Measurements from ENCODE around the gene TUT1. TPM values are rescaled to one million over a fixed set of nuclear protein-coding genes. Genes with fewer than 3 reads are reported as not detected.

TUT1 gene
- total RNA-seq, 1 donor from 2014 or later, result 9.6 TPM

DNA sequence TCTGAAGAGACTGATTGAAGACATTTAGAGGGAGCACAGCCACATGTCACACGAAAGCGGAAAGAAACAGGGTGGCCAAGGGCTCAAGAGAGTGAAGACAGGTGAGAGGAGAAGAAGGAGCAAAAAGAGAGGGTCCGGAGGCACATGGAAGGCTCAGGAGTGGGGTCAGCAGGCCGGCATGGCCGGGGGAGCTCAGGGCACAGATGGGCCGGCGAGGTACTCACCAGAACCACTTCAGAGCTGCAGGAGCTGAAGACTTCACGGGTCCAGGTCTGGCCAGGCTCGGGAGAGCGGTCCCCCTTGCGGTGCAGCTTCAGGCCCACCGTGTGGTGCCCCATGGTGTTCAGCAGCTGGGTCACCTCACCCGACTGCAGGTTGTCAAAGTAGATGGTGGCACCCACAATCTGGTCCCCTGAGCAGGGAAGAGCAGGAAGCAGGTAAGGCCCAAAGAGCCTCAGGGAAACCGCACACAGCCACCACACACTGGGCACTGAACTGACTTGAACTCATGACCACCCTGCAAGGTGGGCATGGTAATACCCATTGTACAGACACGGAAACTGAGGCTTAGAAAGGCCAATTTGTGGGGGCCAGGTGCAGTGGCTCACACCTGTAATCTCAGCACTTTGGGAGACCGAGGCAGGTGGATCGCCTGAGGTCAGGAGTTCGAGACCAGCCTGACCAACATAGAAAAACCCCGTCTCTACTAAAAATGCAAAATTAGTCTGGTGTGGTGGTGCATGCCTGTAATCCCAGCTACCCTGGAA is 56.4 kb downstream of the TUT1 start:
- H3K27me3 Mint-ChIP-seq (ENCODE audit: low read depth), result no peaks in the 10 kb centered on the region
- H3K36me3 Mint-ChIP-seq (ENCODE audit: low read depth), result peaks cover 45% of the 10 kb centered on the region
- no peak overlapping the region for H3K4me3 Mint-ChIP-seq (ENCODE audit: unreplicated experiment)
- DNase-seq (ENCODE audit: low spot score), result no peak
- no peak overlapping the region for H3K27ac Mint-ChIP-seq (ENCODE audit: unreplicated experiment)
- peaks cover 40% of the 10 kb centered on the region for H3K4me1 Mint-ChIP-seq (ENCODE audit: low read depth)
- TF ChIP-seq CTCF (IDR thresholded peaks at IDR 0.05), result no peak
- no peaks in the 10 kb centered on the region for H3K9me3 Mint-ChIP-seq (ENCODE audit: low read depth)

- H3K4me3 Mint-ChIP-seq (ENCODE audit: unreplicated experiment), result no peak overlapping the region
- H3K27me3 Mint-ChIP-seq (ENCODE audit: low read depth), result no peaks in the 10 kb centered on the region
- H3K36me3 Mint-ChIP-seq (ENCODE audit: low read depth), result peaks cover 68% of the 10 kb centered on the region
Observed at GRCh38 chr11:62532096-62532495, 59.2 kb downstream of the TUT1 start.

More at GRCh38 chr11:62532096-62532495, 59.2 kb downstream of the TUT1 start:
- no peak for DNase-seq (ENCODE audit: low spot score)
- Mint-ChIP-seq H3K27ac (ENCODE audit: unreplicated experiment) (no peak overlapping the region), H3K4me1 (ENCODE audit: low read depth) (peaks cover 11% of the 10 kb centered on the region), H3K9me3 (ENCODE audit: low read depth) (no peaks in the 10 kb centered on the region)
- no peak for TF ChIP-seq CTCF (IDR thresholded peaks at IDR 0.05)

Small RNA genes lying within 50 kb of the gene (microRNA-seq; reads per million reads assigned to microRNA genes)
- gene MIR6747 (ENCODE audit: borderline number of aligned reads), result not detected

Other genes starting within 250 kb of the TUT1 start
- not detected in 3 replicates for gene SCGB1A1, start 172.5 kb downstream of the TUT1 start, total RNA-seq
- gene AHNAK, start 44.7 kb downstream of the TUT1 start, total RNA-seq, result 476 to 526 TPM (median 514 TPM) in 3 replicates
- 1,000 to 1,202 TPM (median 1,017 TPM) in 3 replicates for gene EEF1G, start 17.6 kb downstream of the TUT1 start, total RNA-seq
- 81.7 to 89.3 TPM (median 83.0 TPM) in 3 replicates for gene MTA2, start 10.3 kb upstream of the TUT1 start, total RNA-seq
- gene EML3, start 21.3 kb upstream of the TUT1 start, total RNA-seq, result 55.2 to 76.6 TPM (median 58.9 TPM) in 3 replicates
- 2.4 to 5.8 TPM (median 3.5 TPM) in 3 replicates for gene ROM1, start 21.7 kb upstream of the TUT1 start, total RNA-seq
- 35.3 to 40.1 TPM (median 37.7 TPM) in 3 replicates for gene B3GAT3, start 30.5 kb upstream of the TUT1 start, total RNA-seq
- 348 to 394 TPM (median 359 TPM) in 3 replicates for gene GANAB, start 55.1 kb upstream of the TUT1 start, total RNA-seq
- gene INTS5, start 61.8 kb upstream of the TUT1 start, total RNA-seq, result 17.0 to 18.1 TPM (median 17.2 TPM) in 3 replicates
- gene C11orf98, start 73.7 kb upstream of the TUT1 start, total RNA-seq, result 39.0 to 61.1 TPM (median 47.5 TPM) in 3 replicates
- gene CSKMT, start 73.8 kb upstream of the TUT1 start, total RNA-seq, result 7.8 to 8.4 TPM (median 8.4 TPM) in 3 replicates
- gene UQCC3, start 80.2 kb upstream of the TUT1 start, total RNA-seq, result 4.8 to 5.7 TPM (median 5.5 TPM) in 3 replicates
- 2.8 to 8.3 TPM (median 4.2 TPM) in 3 replicates for gene LBHD1, start 80.7 kb upstream of the TUT1 start, total RNA-seq
- gene UBXN1, start 87.5 kb upstream of the TUT1 start, total RNA-seq, result 72.0 to 82.2 TPM (median 81.6 TPM) in 3 replicates
- gene LRRN4CL, start 98.0 kb upstream of the TUT1 start, total RNA-seq, result 0.20 to 0.51 TPM (median 0.21 TPM) in 3 replicates
- 36.6 to 76.0 TPM (median 43.2 TPM) in 3 replicates for gene BSCL2, start 115.9 kb upstream of the TUT1 start, total RNA-seq
- not detected in 3 replicates for gene GNG3, start 116.2 kb upstream of the TUT1 start, total RNA-seq
- gene HNRNPUL2, start 135.9 kb upstream of the TUT1 start, total RNA-seq, result 43.6 to 53.8 TPM (median 45.6 TPM) in 3 replicates
- gene TTC9C, start 137.0 kb upstream of the TUT1 start, total RNA-seq, result 33.0 to 36.8 TPM (median 36.7 TPM) in 3 replicates
- 10.2 to 13.0 TPM (median 11.3 TPM) in 3 replicates for gene ZBTB3, start 162.6 kb upstream of the TUT1 start, total RNA-seq
- 75.9 to 77.8 TPM (median 77.0 TPM) in 3 replicates for gene POLR2G, start 170.1 kb upstream of the TUT1 start, total RNA-seq
- 18.8 to 31.0 TPM (median 21.4 TPM) in 3 replicates for gene TAF6L, start 179.9 kb upstream of the TUT1 start, total RNA-seq
- 29.4 to 44.9 TPM (median 35.1 TPM) in 3 replicates for gene TMEM179B, start 195.9 kb upstream of the TUT1 start, total RNA-seq
- 11.4 to 16.2 TPM (median 14.7 TPM) in 3 replicates for gene TMEM223, start 200.5 kb upstream of the TUT1 start, total RNA-seq
- gene NXF1, start 213.9 kb upstream of the TUT1 start, total RNA-seq, result 51.3 to 69.5 TPM (median 52.4 TPM) in 3 replicates
- 44.0 to 52.2 TPM (median 45.5 TPM) in 3 replicates for gene STX5, start 240.5 kb upstream of the TUT1 start, total RNA-seq
- 0.65 TPM in 1 of 3 replicates, not detected in the others for gene TEX54, start 241.3 kb upstream of the TUT1 start, total RNA-seq
- gene WDR74, start 248.1 kb upstream of the TUT1 start, total RNA-seq, result 26.4 to 27.9 TPM (median 27.3 TPM) in 3 replicates